K562 (cell line): ENCODE measurements around the gene SHISA6.

Experiments used
- CHD2 ChIP-seq: IDR thresholded peaks from 2 replicates; pipeline ENCODE4 v1.6.1; 2011; ENCODE audit warnings: low read depth, low read length
- SNRNP70 ChIP-seq: fragments of 200-400 bp; formaldehyde crosslinking; optimal IDR thresholded peaks from 2 replicates; pipeline ENCODE3; 2017; ENCODE audit warnings: low read depth, low read length

DNA sequence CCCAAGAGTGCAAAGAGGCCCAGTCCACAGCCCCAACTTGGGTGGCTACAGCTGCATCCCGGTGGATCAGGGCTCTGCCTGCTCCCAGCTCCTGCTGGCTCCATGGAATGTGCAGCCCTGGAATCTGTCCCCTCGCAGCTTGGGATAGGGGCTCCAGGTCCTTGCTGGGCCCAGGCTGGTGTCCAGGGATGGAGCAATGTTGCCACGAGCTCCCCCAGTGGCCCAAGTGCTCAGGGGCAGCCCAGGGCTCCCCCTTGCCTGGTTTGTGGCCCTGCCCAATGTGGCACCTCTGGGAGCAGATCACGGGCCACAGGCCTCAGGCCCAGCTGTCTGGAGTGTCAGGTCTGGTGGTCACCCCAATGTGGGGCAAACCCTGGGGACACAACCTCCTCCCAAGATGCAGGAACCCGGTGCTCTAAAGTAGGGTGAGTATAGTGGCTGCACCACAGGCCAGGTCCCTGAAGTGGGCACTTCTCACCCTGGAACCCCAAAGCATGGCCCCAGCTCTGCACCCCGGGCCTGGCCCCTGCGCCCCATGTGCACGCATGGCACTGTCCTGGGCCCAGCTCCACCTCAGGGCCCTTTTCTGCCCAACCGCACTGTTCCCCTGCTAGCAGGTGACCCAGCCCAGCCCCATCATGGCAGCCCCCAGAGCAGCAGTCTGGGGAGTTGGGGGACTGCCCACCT lies 342.4 kb downstream of the SHISA6 start:
- no peak for TF ChIP-seq SNRNP70
- no peak for TF ChIP-seq CHD2
